Measurements from ENCODE around the gene TRIM25. TPM values are rescaled to one million over a fixed set of nuclear protein-coding genes. Genes with fewer than 3 reads are reported as not detected.

TRIM25 gene
- total and polyA plus RNA-seq, 12 donors = 12.6 to 82.4 (median 56.6) TPM

DNA sequence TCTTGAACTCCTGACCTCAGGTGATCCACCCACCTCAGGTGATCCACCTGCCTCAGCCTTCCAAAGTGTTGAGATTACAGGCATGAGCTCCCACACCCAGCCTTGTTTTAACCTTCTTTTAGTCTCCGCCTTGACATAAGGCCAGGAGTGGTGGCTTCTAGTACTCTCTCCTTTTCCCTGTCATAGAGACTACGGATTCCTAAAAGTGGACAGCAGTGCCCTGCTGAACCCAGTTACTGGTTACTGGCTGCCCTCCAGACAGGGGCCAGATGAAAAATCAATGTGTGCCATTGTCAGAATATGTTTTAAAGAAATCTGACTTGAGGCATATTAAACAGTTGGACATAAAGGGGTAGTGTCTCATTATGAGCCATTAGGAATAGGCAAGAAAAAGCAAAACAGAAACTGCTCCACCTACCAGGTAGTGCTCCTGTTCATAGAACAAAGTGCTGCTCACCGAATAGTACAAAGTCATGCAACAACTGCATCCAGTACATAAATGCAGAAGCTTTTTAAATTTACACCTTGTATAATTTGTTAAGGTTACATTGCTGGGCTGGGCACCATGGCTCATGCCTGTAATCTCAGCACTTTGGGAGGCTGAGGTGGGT, 32.1 kb downstream of the TRIM25 start:
- TF ChIP-seq, protein P1, sequence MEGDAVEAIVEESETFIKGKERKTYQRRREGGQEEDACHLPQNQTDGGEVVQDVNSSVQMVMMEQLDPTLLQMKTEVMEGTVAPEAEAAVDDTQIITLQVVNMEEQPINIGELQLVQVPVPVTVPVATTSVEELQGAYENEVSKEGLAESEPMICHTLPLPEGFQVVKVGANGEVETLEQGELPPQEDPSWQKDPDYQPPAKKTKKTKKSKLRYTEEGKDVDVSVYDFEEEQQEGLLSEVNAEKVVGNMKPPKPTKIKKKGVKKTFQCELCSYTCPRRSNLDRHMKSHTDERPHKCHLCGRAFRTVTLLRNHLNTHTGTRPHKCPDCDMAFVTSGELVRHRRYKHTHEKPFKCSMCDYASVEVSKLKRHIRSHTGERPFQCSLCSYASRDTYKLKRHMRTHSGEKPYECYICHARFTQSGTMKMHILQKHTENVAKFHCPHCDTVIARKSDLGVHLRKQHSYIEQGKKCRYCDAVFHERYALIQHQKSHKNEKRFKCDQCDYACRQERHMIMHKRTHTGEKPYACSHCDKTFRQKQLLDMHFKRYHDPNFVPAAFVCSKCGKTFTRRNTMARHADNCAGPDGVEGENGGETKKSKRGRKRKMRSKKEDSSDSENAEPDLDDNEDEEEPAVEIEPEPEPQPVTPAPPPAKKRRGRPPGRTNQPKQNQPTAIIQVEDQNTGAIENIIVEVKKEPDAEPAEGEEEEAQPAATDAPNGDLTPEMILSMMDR (IDR thresholded peaks at IDR 0.05) = no peak
- no peak for TF ChIP-seq POLR2A (IDR thresholded peaks at IDR 0.05)
- no peak overlapping the region for H3K27ac ChIP-seq
- H3K36me3 ChIP-seq (replicated peaks in 1 of 2) = no peaks in the 10 kb centered on the region
- no peaks in the 10 kb centered on the region for H3K4me1 ChIP-seq (replicated peaks in 1 of 2)
- 89 to 97% (median 96%) methylated on average over 3 of the region's 3 CpGs for WGBS, 4 donors
- no peaks in the 10 kb centered on the region for H3K27me3 ChIP-seq
- H3K9me3 ChIP-seq (replicated peaks in 1 of 3) = no peaks in the 10 kb centered on the region
- no peak overlapping the region for H3K4me3 ChIP-seq
- DNase-seq = no peak
- intact Hi-C loops (cut with DNase I) = no loop called here

DNA sequence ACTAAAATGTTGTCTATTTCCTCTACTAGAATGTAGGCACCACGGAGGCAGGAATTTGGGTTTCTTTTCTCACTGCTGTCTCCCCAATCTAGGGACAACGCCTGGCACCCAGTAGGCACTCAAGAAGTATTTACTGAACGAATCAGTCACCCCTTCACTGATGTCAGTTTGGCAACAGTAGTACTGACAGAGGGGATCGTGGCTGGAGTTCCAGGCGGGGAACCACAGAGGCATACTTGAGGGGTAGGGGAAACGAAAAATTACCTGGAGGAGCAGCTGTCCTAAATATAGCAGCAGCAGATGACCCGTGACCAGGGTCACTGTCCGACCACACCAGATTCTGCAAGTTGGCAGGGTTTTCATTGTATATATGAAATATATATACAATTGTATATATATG, 33.3 kb downstream of the TRIM25 start:
- no peaks in the 10 kb centered on the region for H3K36me3 ChIP-seq (replicated peaks in 1 of 2)
- no peaks in the 10 kb centered on the region for H3K9me3 ChIP-seq (replicated peaks in 1 of 3)
- no peak for TF ChIP-seq POLR2A (IDR thresholded peaks at IDR 0.05)
- TF ChIP-seq, protein P1 (IDR thresholded peaks at IDR 0.05) = no peak
- intact Hi-C loops (cut with DNase I) = no loop called here
- no peak overlapping the region for H3K4me3 ChIP-seq
- H3K27me3 ChIP-seq = no peaks in the 10 kb centered on the region
- H3K27ac ChIP-seq = no peak overlapping the region
- 69 to 82% (median 79%) methylated on average over 8 of the region's 8 CpGs for WGBS, 4 donors
- H3K4me1 ChIP-seq (replicated peaks in 1 of 2) = no peaks in the 10 kb centered on the region
- DNase-seq = no peak

DNA sequence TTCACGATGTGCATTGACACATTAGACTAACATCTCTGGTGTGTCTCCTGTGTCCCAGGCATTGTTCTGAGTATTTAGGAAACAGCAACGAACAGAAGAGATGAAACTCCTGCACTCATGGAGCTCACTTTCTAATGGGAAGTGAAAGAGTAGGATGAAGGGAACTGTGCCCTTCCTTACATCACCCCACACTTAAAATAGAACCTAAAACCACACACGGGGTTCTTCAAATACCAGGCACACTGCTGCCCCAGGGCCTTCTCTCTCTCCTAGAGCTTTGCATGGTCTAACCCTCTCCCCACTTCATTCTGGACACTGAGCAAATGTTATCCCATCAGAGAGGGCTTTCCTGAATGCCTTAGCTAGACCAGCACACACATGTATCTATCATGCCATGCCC, 33.7 kb downstream of the TRIM25 start:
- WGBS, 4 donors = 57 to 76% (median 68%) methylated on average over 3 of the region's 3 CpGs
- no peaks in the 10 kb centered on the region for H3K27me3 ChIP-seq
- H3K4me1 ChIP-seq (replicated peaks in 1 of 2) = no peaks in the 10 kb centered on the region
- TF ChIP-seq, protein P1 (IDR thresholded peaks at IDR 0.05) = no peak
- no peak for TF ChIP-seq POLR2A (IDR thresholded peaks at IDR 0.05)
- no peak overlapping the region for H3K27ac ChIP-seq
- H3K9me3 ChIP-seq (replicated peaks in 1 of 3) = no peaks in the 10 kb centered on the region
- no peak for DNase-seq
- no peak overlapping the region for H3K4me3 ChIP-seq
- no peaks in the 10 kb centered on the region for H3K36me3 ChIP-seq (replicated peaks in 1 of 2)
- intact Hi-C loops (cut with DNase I) = no loop called here

DNA sequence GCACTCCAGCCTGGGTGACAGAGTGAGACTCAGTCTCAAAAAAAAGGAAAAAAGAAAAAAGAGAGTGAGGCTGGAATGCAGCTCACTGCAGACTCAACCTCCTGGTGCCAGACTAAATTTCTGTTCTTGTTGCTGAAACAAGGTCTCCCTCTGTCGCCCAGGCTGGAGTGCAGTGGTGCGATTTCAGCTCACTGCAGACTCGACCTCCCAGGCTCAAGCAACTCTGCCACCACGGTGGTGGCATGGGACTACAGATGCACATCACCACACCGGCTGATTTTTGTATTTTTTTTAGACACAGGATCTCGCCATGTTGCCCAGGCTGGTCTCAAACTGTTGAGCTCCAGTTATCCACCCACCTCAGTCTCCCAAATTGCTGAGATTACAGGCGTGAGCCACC, 34.6 kb downstream of the TRIM25 start:
- Histone ChIP-seq H3K27me3 (no peaks in the 10 kb centered on the region), H3K4me3 (no peak overlapping the region), H3K9me3 (replicated peaks in 1 of 3) (no peaks in the 10 kb centered on the region), H3K36me3 (replicated peaks in 1 of 2) (no peaks in the 10 kb centered on the region), H3K4me1 (replicated peaks in 1 of 2) (no peaks in the 10 kb centered on the region), H3K27ac (no peak overlapping the region)
- 86 to 91% (median 88%) methylated on average over 7 of the region's 7 CpGs for WGBS, 4 donors
- intact Hi-C loops (cut with DNase I) = no loop called here
- no peak for DNase-seq
- TF ChIP-seq, protein P1 (IDR thresholded peaks at IDR 0.05) = no peak
- no peak for TF ChIP-seq POLR2A (IDR thresholded peaks at IDR 0.05)

Measured in adrenal gland (tissue), 12 donors.